ENCODE results near the gene ACOXL.

The ACOXL gene

DNA sequence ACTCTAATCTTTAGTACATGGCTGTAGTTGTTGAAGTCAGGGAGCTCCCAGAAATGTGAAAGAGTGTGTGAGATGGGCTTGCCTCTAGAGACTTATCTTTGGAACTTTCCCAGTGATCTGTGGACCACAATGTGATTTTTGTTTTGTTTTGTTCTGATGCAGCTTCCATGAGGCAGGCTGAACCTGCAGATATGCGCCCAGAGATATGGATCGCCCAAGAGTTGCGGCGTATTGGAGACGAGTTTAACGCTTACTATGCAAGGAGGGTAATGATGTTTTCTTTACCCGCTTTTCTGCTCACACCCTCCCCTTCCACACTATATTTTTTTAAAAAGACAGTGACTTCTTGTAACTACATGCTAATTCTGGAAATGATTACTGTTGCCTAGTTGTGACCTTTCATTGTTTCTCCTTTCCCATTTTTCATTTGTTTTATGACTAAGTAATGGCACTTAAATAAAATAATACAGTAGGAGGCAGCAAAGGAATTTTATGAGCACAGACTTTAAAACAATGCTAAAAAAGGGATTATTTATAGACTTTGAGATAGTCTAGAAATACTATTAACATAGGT lies 417.6 kb downstream of the ACOXL start:
- Histone ChIP-seq H3K27me3 (no peaks in the 10 kb centered on the region), H3K4me3 (ENCODE audit: low read depth, low read length) (no peak overlapping the region), H3K36me3 (peaks cover 11% of the 10 kb centered on the region), H3K9me3 (no peaks in the 10 kb centered on the region), H3K4me1 (peaks cover 6% of the 10 kb centered on the region; the same call in 1 of the 2 replicates)
- no peak for DNase-seq
- TF ChIP-seq CTCF (IDR thresholded peaks at IDR 0.05; ENCODE audit: low read depth, low read length): no peak

- H3K4me1 ChIP-seq: no peaks in the 10 kb centered on the region
- no peak for DNase-seq
- H3K27me3 ChIP-seq: no peaks in the 10 kb centered on the region
- no peaks in the 10 kb centered on the region for H3K9me3 ChIP-seq
- peaks cover 11% of the 10 kb centered on the region for H3K36me3 ChIP-seq
- no peak overlapping the region for H3K4me3 ChIP-seq (ENCODE audit: low read depth, low read length)
- TF ChIP-seq CTCF (IDR thresholded peaks at IDR 0.05; ENCODE audit: low read depth, low read length): no peak
These were observed 422.4 kb downstream of the ACOXL start for GRCh38 chr2:111154758-111155157.

GRCh38 chr2:111155610-111156009 lies 423.2 kb downstream of the ACOXL start:
- no peak for DNase-seq
- Histone ChIP-seq H3K27me3 (no peaks in the 10 kb centered on the region), H3K4me1 (no peaks in the 10 kb centered on the region), H3K9me3 (no peaks in the 10 kb centered on the region), H3K36me3 (peaks cover 11% of the 10 kb centered on the region), H3K4me3 (ENCODE audit: low read depth, low read length) (no peak overlapping the region)
- TF ChIP-seq CTCF (IDR thresholded peaks at IDR 0.05; ENCODE audit: low read depth, low read length): no peak

DNA sequence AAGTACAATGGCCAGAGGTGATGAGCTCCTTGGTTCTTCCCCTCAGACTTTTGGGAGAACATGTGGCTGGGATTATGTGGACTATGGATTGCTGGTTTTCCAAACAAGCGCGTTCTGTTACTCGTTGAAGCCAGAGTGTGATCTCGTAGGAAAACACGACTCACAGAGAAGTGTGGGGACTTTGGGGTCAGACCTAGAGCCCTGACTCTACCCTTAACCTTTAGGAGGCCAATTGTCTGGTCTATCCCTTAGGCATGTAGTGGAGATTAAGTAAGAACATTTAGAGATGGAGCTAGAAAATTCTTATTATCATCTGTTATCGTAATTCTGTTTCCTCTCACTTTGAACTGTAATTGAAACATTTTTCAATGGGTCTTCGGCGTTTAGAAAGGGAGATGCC lies 424.2 kb downstream of the ACOXL start:
- DNase-seq: no peak
- TF ChIP-seq CTCF (IDR thresholded peaks at IDR 0.05; ENCODE audit: low read depth, low read length): no peak

GRCh38 chr2:111157071-111157661 lies 424.8 kb downstream of the ACOXL start:
- no peak for TF ChIP-seq CTCF (IDR thresholded peaks at IDR 0.05; ENCODE audit: low read depth, low read length)
- peaks cover 11% of the 10 kb centered on the region for H3K4me1 ChIP-seq
- no peak overlapping the region for H3K4me3 ChIP-seq (ENCODE audit: low read depth, low read length)
- DNase-seq: no peak
- no peaks in the 10 kb centered on the region for H3K27me3 ChIP-seq
- H3K9me3 ChIP-seq: no peaks in the 10 kb centered on the region
- H3K36me3 ChIP-seq: peaks cover 1% of the 10 kb centered on the region

More for the DNA sequence above, 424.2 kb downstream of the ACOXL start:
- H3K4me3 ChIP-seq (ENCODE audit: low read depth, low read length): no peak overlapping the region
- H3K27me3 ChIP-seq: no peaks in the 10 kb centered on the region
- H3K4me1 ChIP-seq: peaks cover 7% of the 10 kb centered on the region
- peaks cover 8% of the 10 kb centered on the region for H3K36me3 ChIP-seq
- no peaks in the 10 kb centered on the region for H3K9me3 ChIP-seq

GRCh38 chr2:111157798-111158197 lies 425.4 kb downstream of the ACOXL start:
- Histone ChIP-seq H3K36me3 (no peaks in the 10 kb centered on the region), H3K9me3 (no peaks in the 10 kb centered on the region), H3K27me3 (no peaks in the 10 kb centered on the region), H3K4me1 (peaks cover 13% of the 10 kb centered on the region), H3K4me3 (ENCODE audit: low read depth, low read length) (no peak overlapping the region)
- no peak for TF ChIP-seq CTCF (IDR thresholded peaks at IDR 0.05; ENCODE audit: low read depth, low read length)
- no peak for DNase-seq
